Measurements from ENCODE around the gene AKR1D1.

Gene AKR1D1

GRCh38 chr7:138167222-138167621 lies 91.0 kb downstream of the AKR1D1 start:
- no peak for DNase-seq (ENCODE audit: low read depth)

GRCh38 chr7:138167869-138168296 lies 91.6 kb downstream of the AKR1D1 start:
- no peak for DNase-seq (ENCODE audit: low read depth)

Measured in fibroblast of gingiva (primary cell).